Ovary (tissue), 9 donors: ENCODE data around the gene TP73. TPM values are rescaled to one million over a fixed set of nuclear protein-coding genes. Genes with fewer than 3 reads are reported as not detected.

Experiments used
- DNase-seq, 5 donors: peaks; one replicate each; pipeline ENCODE4 v3.0.0-alpha.2; 2019 to 2020
- H3K27ac ChIP-seq, 2 donors: fragments of 200-600 bp; one replicate each; pipeline versions ENCODE4 v1.5.1 to v1.8.0; 2019 to 2022
- H3K27me3 ChIP-seq: fragments of 200-600 bp; one replicate; pipeline ENCODE4 v1.8.0; 2022
- H3K36me3 ChIP-seq: fragments of 200-600 bp; sonication (generic); one replicate; pipeline ENCODE4 v1.5.1; 2019
- H3K4me1 ChIP-seq: one replicate; pipeline ENCODE4 v1.8.1; 2013; ENCODE audit warnings: mild to moderate bottlenecking, moderate library complexity; ENCODE audit not compliant: insufficient read depth
- H3K4me3 ChIP-seq: fragments of 200-600 bp; sonication (generic); one replicate; pipeline ENCODE4 v1.5.1; 2017
- H3K9me3 ChIP-seq, 2 donors: fragments of 200-600 bp in 1 of 2; sonication (generic) in 1 of 2; one replicate each; pipeline versions ENCODE4 v1.5.1 to v1.8.1; 2013 to 2019; ENCODE audit warnings: mild to moderate bottlenecking in 1 of 2, moderate library complexity in 1 of 2
- CTCF ChIP-seq, 3 donors: fragments of 450-650 bp in 2 of 3; fragments of 200-600 bp in 1 of 3; IDR thresholded peaks; one replicate each; pipeline versions ENCODE4 v1.5.1 to v1.8.0; 2016 to 2022; ENCODE audit warnings: antibody characterized with exemption in 3 of 3, mild to moderate bottlenecking in 1 of 3
- EP300 ChIP-seq: sonication (generic); formaldehyde crosslinking; IDR thresholded peaks from one replicate; pipeline ENCODE4 v1.6.1; 2017; ENCODE audit warnings: antibody characterized with exemption
- POLR2A ChIP-seq: fragments of 450-650 bp; IDR thresholded peaks from one replicate; pipeline ENCODE4 v1.6.1; 2017; ENCODE audit warnings: antibody characterized with exemption, mild to moderate bottlenecking, moderate library complexity
- WGBS, 3 donors: extraction: QIAGEN DNeasy Blood & Tissue Kit in 1 of 3; methylation state at CpG; one replicate each; pipeline versions ENCODE4 v1.1.5 to v1.1.7; 2013 to 2017; 5-methylcytosine and 5-hydroxymethylcytosine counted together
- intact Hi-C, 4 donors: fragments of 100-400 bp; cut with DNase I; formaldehyde crosslinking; loops; one replicate each; pipeline versions ENCODE4 v1.11.0 to v1.15.1; 2022 to 2023
- polyA plus RNA-seq, 2 donors: library from polyadenylated mRNA; stranded (reverse); fragments of 200-250 nt in 1 of 2; fragments of 350-450 nt in 1 of 2; fragmentation: Illumina TruSeq in 1 of 2; extraction: RNeasy Lipid Tissue Mini Kit (QIAGEN cat#74804) in 1 of 2; gene quantifications; one replicate each; pipeline ENCODE4 v1.2.3, GENCODE V29; 2013 to 2014
- total RNA-seq, 7 donors: library from RNA; depleted of rRNA in 2 of 7; stranded (reverse); fragments of >200 nt in 2 of 7; fragmentation: NEBNext Ultra II Directional in 3 of 7; extraction: Animal tissue kit (Norgen Biotek cat#: 25700) in 3 of 7; gene quantifications; one replicate each; pipeline versions ENCODE4 v1.1.0 to v1.2.4, GENCODE V29; 2016 to 2023
- donor health status: DM: no; HTN: no; CAD: no; lungs with moderate emphysema.
- donor health status: DM: no; HTN: no; CAD: no.
- donor health status: Bipolar disorder and iron deficiency.
- donor health status: DM: yes; HTN: yes; CAD: no.
- donor health status: DM: no; HTN: no; CAD: no.
- donor health status: DM: yes; HTN: yes; CAD: no.

TP73 gene
- total and polyA plus RNA-seq, 9 donors, result 0.03 to 7.5 (median 0.42) TPM

GRCh38 chr1:3668585-3669300, 16.4 kb downstream of the TP73 start:
- Histone ChIP-seq H3K9me3 (no peaks in the 10 kb centered on the region), H3K27ac (no peak overlapping the region), H3K4me3 (no peak overlapping the region), H3K36me3 (no peaks in the 10 kb centered on the region), H3K4me1 (peaks cover 2% of the 10 kb centered on the region), H3K27me3 (no peaks in the 10 kb centered on the region)
- intact Hi-C loops, result no loop called here
- 34 to 38% (median 38%) methylated on average over 28 to 30 of the region's 30 CpGs for WGBS, 3 donors
- no peak for TF ChIP-seq POLR2A
- no peak for TF ChIP-seq CTCF (IDR thresholded peaks at IDR 0.05)
- no peak for TF ChIP-seq EP300
- DNase-seq, result peak in 1 of 5 donors; percentile 14

DNA sequence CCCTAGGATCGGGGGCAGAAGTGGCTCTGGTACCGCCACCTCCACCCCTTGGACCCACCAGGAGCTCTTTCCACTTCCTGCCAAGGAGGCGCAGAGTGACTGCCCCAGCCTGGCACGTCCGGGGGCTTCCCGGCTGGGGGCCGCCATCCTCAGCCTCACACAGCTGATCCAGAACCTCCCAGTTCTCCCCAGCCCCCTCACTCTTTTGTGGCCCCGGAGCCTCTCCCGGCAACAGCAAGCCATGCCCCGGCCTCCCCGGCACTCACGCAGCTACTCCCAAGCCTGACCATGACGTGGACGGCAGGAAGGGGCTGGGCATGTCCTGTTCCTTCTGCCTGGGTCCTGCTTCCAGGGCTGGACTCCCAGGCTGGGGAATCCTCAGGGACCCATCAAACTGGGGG, 17.1 kb downstream of the TP73 start:
- H3K27me3 ChIP-seq, result no peaks in the 10 kb centered on the region
- H3K27ac ChIP-seq, result no peak overlapping the region
- WGBS, 3 donors, result 79 to 83% (median 81%) methylated on average over 9 to 14 of the region's 14 CpGs
- no peak overlapping the region for H3K4me3 ChIP-seq
- H3K9me3 ChIP-seq, result no peaks in the 10 kb centered on the region
- peaks cover 2% of the 10 kb centered on the region for H3K4me1 ChIP-seq
- intact Hi-C loops, result no loop called here
- DNase-seq, result peak in 2 of 5 donors; percentile 10 to 24
- TF ChIP-seq EP300, result no peak
- TF ChIP-seq CTCF (IDR thresholded peaks at IDR 0.05), result no peak
- no peak for TF ChIP-seq POLR2A
- H3K36me3 ChIP-seq, result no peaks in the 10 kb centered on the region

DNA sequence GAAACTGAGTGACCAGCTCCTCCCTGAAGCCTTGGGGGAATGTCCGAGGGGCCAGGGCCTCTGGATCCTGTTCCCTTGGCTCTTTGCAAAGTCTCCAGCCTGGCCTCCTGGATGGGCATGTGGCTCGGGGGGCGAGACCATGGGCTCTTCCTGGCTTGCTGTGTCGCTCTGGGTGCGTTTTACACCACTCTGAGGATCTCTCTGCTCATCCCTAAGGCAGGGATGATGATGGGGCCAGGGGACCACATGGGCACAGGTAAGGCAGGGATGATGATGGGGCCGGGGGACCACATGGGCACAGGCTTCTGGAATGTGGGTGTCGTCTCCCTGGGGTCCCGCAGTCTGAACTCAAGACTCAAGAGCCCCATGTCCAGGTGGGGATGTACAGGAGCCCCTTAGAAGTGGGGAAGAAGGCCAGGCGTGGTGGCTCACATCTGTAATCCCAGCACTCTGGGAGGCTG, 17.7 kb downstream of the TP73 start:
- WGBS, 3 donors, result 85 to 96% (median 91%) methylated on average over 9 of the region's 9 CpGs
- Histone ChIP-seq H3K4me3 (no peak overlapping the region), H3K9me3 (no peaks in the 10 kb centered on the region), H3K27ac (no peak overlapping the region), H3K36me3 (no peaks in the 10 kb centered on the region), H3K27me3 (no peaks in the 10 kb centered on the region), H3K4me1 (peaks cover 2% of the 10 kb centered on the region)
- no peak for TF ChIP-seq POLR2A
- no peak for TF ChIP-seq EP300
- TF ChIP-seq CTCF (IDR thresholded peaks at IDR 0.05), result no peak
- peak in 1 of 5 donors; percentile 17 for DNase-seq
- intact Hi-C loops, result no loop called here

- Histone ChIP-seq H3K4me3 (no peak overlapping the region), H3K27ac (no peak overlapping the region), H3K9me3 (no peaks in the 10 kb centered on the region), H3K27me3 (no peaks in the 10 kb centered on the region), H3K36me3 (no peaks in the 10 kb centered on the region), H3K4me1 (peaks cover 2% of the 10 kb centered on the region)
- intact Hi-C loops, result no loop called here
- peak in 2 of 5 donors; percentile 20 to 32 for DNase-seq
- TF ChIP-seq POLR2A, result no peak
- no peak for TF ChIP-seq CTCF (IDR thresholded peaks at IDR 0.05)
- no peak for TF ChIP-seq EP300
- WGBS, 3 donors, result 71 to 74% (median 73%) methylated on average over 15 of the region's 15 CpGs
These were observed 18.5 kb downstream of the TP73 start for GRCh38 chr1:3670823-3671265.
